ENCODE results near the gene MMP17. TPM values are rescaled to one million over a fixed set of nuclear protein-coding genes. Genes with fewer than 3 reads are reported as not detected.
A peak's percentile ranks its signal among the peaks of the same experiment; 100 is the strongest.

Gene MMP17
- total and polyA plus RNA-seq, 2 donors from 2014 or later, result 0.82 to 3.2 TPM

GRCh38 chr12:131803961-131804521 lies 24.2 kb upstream of the MMP17 start:
- no peak overlapping the region for H3K4me3 ChIP-seq (ENCODE audit: low read length in 3 of 3)
- intact Hi-C loops (cut with DNase I), result no loop called here
- H3K9ac ChIP-seq (ENCODE audit: low read length in 3 of 3), result no peak overlapping the region
- H3K27me3 ChIP-seq (ENCODE audit: control insufficient read depth, insufficient read depth, low read length), result no peaks in the 10 kb centered on the region
- H3K9me3 ChIP-seq (ENCODE audit: control insufficient read depth in 2 of 3, insufficient read depth in 1 of 3, low read length in 3 of 3), result no peaks in the 10 kb centered on the region
- peak; percentile 41 to 59 (median 46) for DNase-seq
- H3K36me3 ChIP-seq (ENCODE audit: control insufficient read depth in 2 of 3, insufficient read depth in 3 of 3, low read length in 3 of 3), result peaks cover 0 to 3% (median 0%) of the 10 kb centered on the region in 3 donors
- FAIRE-seq, result no peak
- no peak for TF ChIP-seq CTCF (IDR thresholded peaks at IDR 0.05; ENCODE audit: borderline replicate concordance, extremely low read depth, insufficient read depth)
- H3K27ac ChIP-seq (ENCODE audit: low read depth in 2 of 2, low read length in 2 of 2), result no peak overlapping the region
- H3K4me1 ChIP-seq (ENCODE audit: control insufficient read depth in 2 of 3, insufficient read depth in 2 of 3, low read depth in 1 of 3, low read length in 3 of 3), result peaks cover 0 to 4% (median 0%) of the 10 kb centered on the region in 3 donors

- H3K9me3 ChIP-seq (ENCODE audit: control insufficient read depth in 2 of 3, insufficient read depth in 1 of 3, low read length in 3 of 3), result no peaks in the 10 kb centered on the region
- intact Hi-C loops (cut with DNase I), result no loop called here
- FAIRE-seq (no peak), DNase-seq (no peak)
- no peak overlapping the region for H3K27ac ChIP-seq (ENCODE audit: low read depth in 2 of 2, low read length in 2 of 2)
- H3K4me1 ChIP-seq (ENCODE audit: control insufficient read depth in 2 of 3, insufficient read depth in 2 of 3, low read depth in 1 of 3, low read length in 3 of 3), result peaks cover 0 to 4% (median 0%) of the 10 kb centered on the region in 3 donors
- no peak overlapping the region for H3K9ac ChIP-seq (ENCODE audit: low read length in 3 of 3)
- H3K4me3 ChIP-seq (ENCODE audit: low read length in 3 of 3), result no peak overlapping the region
- no peaks in the 10 kb centered on the region for H3K27me3 ChIP-seq (ENCODE audit: control insufficient read depth, insufficient read depth, low read length)
- no peak for TF ChIP-seq CTCF (IDR thresholded peaks at IDR 0.05; ENCODE audit: borderline replicate concordance, extremely low read depth, insufficient read depth)
- no peaks in the 10 kb centered on the region for H3K36me3 ChIP-seq (ENCODE audit: control insufficient read depth in 2 of 3, insufficient read depth in 3 of 3, low read length in 3 of 3)
These were observed 22.8 kb upstream of the MMP17 start for GRCh38 chr12:131805421-131805820.

- H3K9me3 ChIP-seq (ENCODE audit: control insufficient read depth in 2 of 3, insufficient read depth in 1 of 3, low read length in 3 of 3), result no peaks in the 10 kb centered on the region
- no peaks in the 10 kb centered on the region for H3K36me3 ChIP-seq (ENCODE audit: control insufficient read depth in 2 of 3, insufficient read depth in 3 of 3, low read length in 3 of 3)
- FAIRE-seq (no peak), DNase-seq (no peak)
- peaks cover 0 to 4% (median 0%) of the 10 kb centered on the region in 3 donors for H3K4me1 ChIP-seq (ENCODE audit: control insufficient read depth in 2 of 3, insufficient read depth in 2 of 3, low read depth in 1 of 3, low read length in 3 of 3)
- intact Hi-C loops (cut with DNase I), result no loop called here
- TF ChIP-seq CTCF (IDR thresholded peaks at IDR 0.05; ENCODE audit: borderline replicate concordance, extremely low read depth, insufficient read depth), result no peak
- H3K9ac ChIP-seq (ENCODE audit: low read length in 3 of 3), result no peak overlapping the region
- H3K27me3 ChIP-seq (ENCODE audit: control insufficient read depth, insufficient read depth, low read length), result no peaks in the 10 kb centered on the region
- no peak overlapping the region for H3K4me3 ChIP-seq (ENCODE audit: low read length in 3 of 3)
- H3K27ac ChIP-seq (ENCODE audit: low read depth in 2 of 2, low read length in 2 of 2), result no peak overlapping the region
These were observed 21.5 kb upstream of the MMP17 start for GRCh38 chr12:131806674-131807073.
